Activated gamma-delta T cell (primary cell): ENCODE measurements around the gene GTF2IRD2.
"Not testable (repeated sequence)": the region's sequence is repeated elsewhere in the genome, so short reads cannot be mapped to it uniquely, and the experiment has no call there.

Source experiments
- DNase-seq: peaks from one replicate; lab custom pipeline; 2025; lab: John Stamatoyannopoulos, UW

GTF2IRD2 gene

GRCh38 chr7:74788369-74789150, 62.8 kb downstream of the GTF2IRD2 start:
- DNase-seq: peak; percentile 83

GRCh38 chr7:74783595-74783994, 67.8 kb downstream of the GTF2IRD2 start:
- DNase-seq: not testable (repeated sequence)

- DNase-seq: not testable (repeated sequence)
Measured at GRCh38 chr7:74781746-74782145, 69.7 kb downstream of the GTF2IRD2 start.

- DNase-seq: not testable (repeated sequence)
Measured at GRCh38 chr7:74779053-74779452, 72.4 kb downstream of the GTF2IRD2 start.

- DNase-seq: not testable (repeated sequence)
Measured at GRCh38 chr7:74775111-74775510, 76.3 kb downstream of the GTF2IRD2 start.

GRCh38 chr7:74773760-74774750, 77.3 kb downstream of the GTF2IRD2 start, which contains the start of gene NCF1:
TSS of gene NCF1 (plus strand) at chr7:74774011. CDS start at chr7:74774032, 21 bp downstream.
- not testable (repeated sequence) for DNase-seq

- DNase-seq: not testable (repeated sequence)
Measured at GRCh38 chr7:74772093-74772492, 79.3 kb downstream of the GTF2IRD2 start.

GRCh38 chr7:74770062-74770461, 81.3 kb downstream of the GTF2IRD2 start:
- not testable (repeated sequence) for DNase-seq

GRCh38 chr7:74766991-74767390, 84.4 kb downstream of the GTF2IRD2 start:
- not testable (repeated sequence) for DNase-seq

- DNase-seq: not testable (repeated sequence)
Measured at GRCh38 chr7:74766509-74766908, 84.9 kb downstream of the GTF2IRD2 start.

- DNase-seq: not testable (repeated sequence)
Measured at GRCh38 chr7:74765205-74765918, 86.0 kb downstream of the GTF2IRD2 start.

GRCh38 chr7:74758982-74759381, 92.4 kb downstream of the GTF2IRD2 start:
- DNase-seq: not testable (repeated sequence)

GRCh38 chr7:74758268-74758667, 93.1 kb downstream of the GTF2IRD2 start:
- not testable (repeated sequence) for DNase-seq

GRCh38 chr7:74756673-74757072, 94.7 kb downstream of the GTF2IRD2 start:
- DNase-seq: not testable (repeated sequence)

GRCh38 chr7:74753921-74754482, 97.4 kb downstream of the GTF2IRD2 start:
- DNase-seq: not testable (repeated sequence)
